Measurements from ENCODE around the gene NEDD4L.

The NEDD4L gene

DNA sequence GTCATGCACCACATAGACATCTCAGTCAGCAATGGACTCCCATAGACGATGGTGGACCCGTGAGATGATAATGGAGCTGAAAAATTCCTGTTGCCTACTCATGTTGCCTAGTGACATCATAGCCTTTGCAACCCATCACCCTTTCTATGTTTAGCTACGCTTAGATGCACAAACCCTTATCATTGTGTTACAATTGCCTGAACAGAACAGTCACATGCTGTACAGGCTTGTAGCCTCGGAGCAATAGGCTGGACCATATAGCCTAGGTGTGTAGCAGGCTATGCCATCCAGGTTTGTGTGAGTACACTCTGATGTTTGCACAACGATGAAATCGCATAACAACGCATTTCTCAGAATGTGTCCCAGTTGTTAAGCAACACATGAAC, 363.2 kb downstream of the NEDD4L start:
- no peaks in the 10 kb centered on the region for H3K36me3 Mint-ChIP-seq
- no peak overlapping the region for H3K4me3 Mint-ChIP-seq
- H3K4me1 Mint-ChIP-seq = peaks cover 0 to 2% of the 10 kb centered on the region in 2 donors
- DNase-seq (no peak), ATAC-seq (replicated peaks) (no peak)
- no peaks in the 10 kb centered on the region for H3K27me3 Mint-ChIP-seq
- H3K27ac Mint-ChIP-seq = no peak overlapping the region
- H3K9me3 Mint-ChIP-seq = no peaks in the 10 kb centered on the region

DNA sequence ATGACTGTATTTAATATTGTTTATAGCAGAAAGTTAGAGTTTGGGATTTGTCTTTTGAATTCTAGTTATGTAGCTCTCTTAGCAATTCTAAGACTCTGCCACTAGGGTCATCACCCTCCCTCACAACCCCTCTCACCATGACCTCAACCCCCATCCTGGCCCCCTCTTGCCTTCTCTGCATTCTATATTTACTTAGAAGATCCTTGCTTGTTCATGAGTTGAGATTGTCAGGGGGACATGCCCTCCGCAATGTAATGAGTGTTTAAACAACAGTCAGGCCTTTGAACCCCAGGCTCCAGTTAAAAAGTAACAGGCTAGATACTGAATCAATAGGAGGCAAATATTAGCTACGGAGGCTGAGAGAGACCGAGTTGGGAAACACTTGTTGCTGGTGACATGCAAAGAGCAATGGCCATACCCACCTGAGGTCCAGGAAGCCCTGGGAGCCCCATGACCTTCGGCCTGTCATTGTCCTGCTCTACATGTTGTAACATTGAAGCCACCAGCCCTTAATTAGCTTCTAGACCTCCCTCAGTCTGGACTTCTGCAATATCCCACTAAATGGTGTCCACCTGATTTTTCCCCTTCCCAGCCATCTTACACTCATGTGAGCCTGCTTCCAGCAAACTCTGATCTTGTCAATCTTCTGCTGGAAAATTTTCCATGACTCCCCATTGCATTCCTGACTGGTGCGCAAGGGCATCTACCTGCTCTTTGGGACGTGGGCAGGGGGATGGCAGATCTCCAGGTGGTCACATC, 363.8 kb downstream of the NEDD4L start:
- Mint-ChIP-seq H3K9me3 (no peaks in the 10 kb centered on the region), H3K36me3 (no peaks in the 10 kb centered on the region), H3K27me3 (no peaks in the 10 kb centered on the region), H3K4me3 (no peak overlapping the region), H3K4me1 (peaks cover 0 to 2% of the 10 kb centered on the region in 2 donors), H3K27ac (no peak overlapping the region)
- ATAC-seq (replicated peaks) (no peak), DNase-seq (no peak)

GRCh38 chr18:58408665-58409064, 364.6 kb downstream of the NEDD4L start:
- H3K9me3 Mint-ChIP-seq = no peaks in the 10 kb centered on the region
- DNase-seq (no peak), ATAC-seq (replicated peaks) (no peak)
- no peak overlapping the region for H3K4me3 Mint-ChIP-seq
- no peaks in the 10 kb centered on the region for H3K27me3 Mint-ChIP-seq
- H3K27ac Mint-ChIP-seq = no peak overlapping the region
- H3K4me1 Mint-ChIP-seq = no peaks in the 10 kb centered on the region
- no peaks in the 10 kb centered on the region for H3K36me3 Mint-ChIP-seq

GRCh38 chr18:58409802-58410445, 365.9 kb downstream of the NEDD4L start:
- H3K27me3 Mint-ChIP-seq = no peaks in the 10 kb centered on the region
- H3K9me3 Mint-ChIP-seq = no peaks in the 10 kb centered on the region
- no peak overlapping the region for H3K4me3 Mint-ChIP-seq
- no peaks in the 10 kb centered on the region for H3K4me1 Mint-ChIP-seq
- DNase-seq (no peak), ATAC-seq (replicated peaks) (no peak)
- H3K27ac Mint-ChIP-seq = no peak overlapping the region
- H3K36me3 Mint-ChIP-seq = no peaks in the 10 kb centered on the region

DNA sequence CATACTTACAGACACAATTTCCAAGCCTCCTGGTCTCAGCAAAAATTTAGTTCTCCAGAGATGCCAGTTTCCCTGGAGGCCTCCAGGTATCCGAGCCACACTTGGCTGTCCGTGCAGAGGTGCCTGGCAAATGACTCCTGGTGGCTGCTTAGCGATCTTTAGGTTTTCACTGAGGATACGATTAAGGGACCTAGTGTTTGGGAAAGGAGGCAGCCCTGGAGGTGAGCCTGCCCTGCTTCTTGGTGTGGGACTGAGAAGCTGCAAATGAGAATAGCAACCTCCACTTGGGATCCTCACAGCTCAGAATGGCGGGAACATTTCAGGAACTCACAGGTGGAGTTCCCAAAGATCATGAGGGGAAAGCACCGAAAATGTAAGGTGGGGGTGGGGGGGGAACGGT, 367.3 kb downstream of the NEDD4L start:
- no peak overlapping the region for H3K4me3 Mint-ChIP-seq
- DNase-seq (no peak), ATAC-seq (replicated peaks) (no peak)
- H3K36me3 Mint-ChIP-seq = no peaks in the 10 kb centered on the region
- H3K4me1 Mint-ChIP-seq = no peaks in the 10 kb centered on the region
- no peaks in the 10 kb centered on the region for H3K27me3 Mint-ChIP-seq
- H3K9me3 Mint-ChIP-seq = no peaks in the 10 kb centered on the region
- H3K27ac Mint-ChIP-seq = no peak overlapping the region

- no peak overlapping the region for H3K27ac Mint-ChIP-seq
- no peaks in the 10 kb centered on the region for H3K36me3 Mint-ChIP-seq
- H3K4me1 Mint-ChIP-seq = no peaks in the 10 kb centered on the region
- no peak for ATAC-seq (replicated peaks)
- H3K9me3 Mint-ChIP-seq = no peaks in the 10 kb centered on the region
- no peak for DNase-seq
- H3K27me3 Mint-ChIP-seq = no peaks in the 10 kb centered on the region
- H3K4me3 Mint-ChIP-seq = no peak overlapping the region
Measured at GRCh38 chr18:58412844-58413666, 369.0 kb downstream of the NEDD4L start.

GRCh38 chr18:58413667-58414628, 369.9 kb downstream of the NEDD4L start:
- Mint-ChIP-seq H3K27me3 (no peaks in the 10 kb centered on the region), H3K4me1 (no peaks in the 10 kb centered on the region), H3K9me3 (no peaks in the 10 kb centered on the region), H3K27ac (no peak overlapping the region), H3K4me3 (no peak overlapping the region), H3K36me3 (no peaks in the 10 kb centered on the region)
- no peak for ATAC-seq (replicated peaks)
- no peak for DNase-seq

DNA sequence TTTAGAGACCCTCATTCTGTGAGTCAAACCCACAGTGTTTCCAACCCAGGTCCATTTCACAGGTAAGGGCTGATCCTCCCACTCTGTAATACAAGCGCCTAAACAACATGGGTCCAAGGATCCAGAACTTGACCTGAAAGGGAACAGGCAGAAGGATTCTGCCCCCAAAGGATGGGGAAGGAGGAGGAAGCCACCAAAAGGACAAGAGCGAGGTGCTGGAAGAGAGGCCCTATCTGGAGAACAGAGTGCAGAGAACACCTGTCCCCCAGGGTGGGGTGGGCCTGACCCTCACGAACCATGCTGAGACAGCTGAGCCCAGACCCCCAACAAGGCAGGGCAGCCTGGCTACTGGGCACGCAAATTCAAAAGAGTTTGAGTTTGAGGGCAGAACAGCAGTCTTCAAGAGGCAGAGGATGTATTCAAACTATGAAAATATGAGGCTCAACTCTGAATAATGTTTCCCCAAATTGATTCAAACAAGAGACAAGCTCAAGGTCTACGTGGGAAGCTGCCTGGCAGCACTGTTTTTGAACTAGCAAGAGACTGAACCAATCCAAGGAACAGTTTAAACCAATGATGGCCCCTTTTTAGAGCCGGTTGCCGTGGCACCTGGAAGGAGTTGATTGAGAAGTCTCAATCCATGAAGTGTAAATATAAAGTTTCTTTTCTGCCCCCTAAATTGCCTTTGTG, 372.1 kb downstream of the NEDD4L start:
- no peak for DNase-seq
- no peak for ATAC-seq (replicated peaks)

GRCh38 chr18:58416704-58417683, 373.0 kb downstream of the NEDD4L start:
- no peak for DNase-seq
- no peak overlapping the region for H3K27ac Mint-ChIP-seq
- H3K27me3 Mint-ChIP-seq = peaks cover 0 to 5% of the 10 kb centered on the region in 2 donors
- ATAC-seq (replicated peaks) = no peak
- no peaks in the 10 kb centered on the region for H3K4me1 Mint-ChIP-seq
- H3K36me3 Mint-ChIP-seq = no peaks in the 10 kb centered on the region
- H3K9me3 Mint-ChIP-seq = peaks cover 8 to 9% of the 10 kb centered on the region in 2 donors
- no peak overlapping the region for H3K4me3 Mint-ChIP-seq

More for the DNA sequence above, 372.1 kb downstream of the NEDD4L start:
- H3K4me1 Mint-ChIP-seq = no peaks in the 10 kb centered on the region
- H3K9me3 Mint-ChIP-seq = peaks cover 8 to 9% of the 10 kb centered on the region in 2 donors
- no peak overlapping the region for H3K27ac Mint-ChIP-seq
- no peaks in the 10 kb centered on the region for H3K36me3 Mint-ChIP-seq
- H3K4me3 Mint-ChIP-seq = no peak overlapping the region
- peaks cover 0 to 5% of the 10 kb centered on the region in 2 donors for H3K27me3 Mint-ChIP-seq

GRCh38 chr18:58417752-58418151, 373.7 kb downstream of the NEDD4L start:
- H3K27ac Mint-ChIP-seq = no peak overlapping the region
- H3K4me3 Mint-ChIP-seq = no peak overlapping the region
- peaks cover 8 to 9% of the 10 kb centered on the region in 2 donors for H3K9me3 Mint-ChIP-seq
- DNase-seq (no peak), ATAC-seq (replicated peaks) (no peak)
- no peaks in the 10 kb centered on the region for H3K36me3 Mint-ChIP-seq
- H3K4me1 Mint-ChIP-seq = no peaks in the 10 kb centered on the region
- H3K27me3 Mint-ChIP-seq = peaks cover 0 to 5% of the 10 kb centered on the region in 2 donors

GRCh38 chr18:58418361-58418760, 374.3 kb downstream of the NEDD4L start:
- ATAC-seq (replicated peaks) (no peak), DNase-seq (no peak)
- peaks cover 8 to 9% of the 10 kb centered on the region in 2 donors for H3K9me3 Mint-ChIP-seq

GRCh38 chr18:58419587-58420199, 375.7 kb downstream of the NEDD4L start:
- Mint-ChIP-seq H3K27me3 (peaks cover 0 to 8% of the 10 kb centered on the region in 2 donors), H3K27ac (no peak overlapping the region), H3K9me3 (peaks cover 8 to 9% of the 10 kb centered on the region in 2 donors), H3K4me3 (no peak overlapping the region), H3K4me1 (no peaks in the 10 kb centered on the region), H3K36me3 (no peaks in the 10 kb centered on the region)
- DNase-seq (no peak), ATAC-seq (replicated peaks) (no peak)

More at GRCh38 chr18:58418361-58418760, 374.3 kb downstream of the NEDD4L start:
- no peak overlapping the region for H3K27ac Mint-ChIP-seq
- H3K4me1 Mint-ChIP-seq = no peaks in the 10 kb centered on the region
- no peaks in the 10 kb centered on the region for H3K36me3 Mint-ChIP-seq
- peaks cover 0 to 8% of the 10 kb centered on the region in 2 donors for H3K27me3 Mint-ChIP-seq
- H3K4me3 Mint-ChIP-seq = no peak overlapping the region

All from stimulated activated naive B cell treated with anti-CD40 and anti-IgM and Interleukin-4, amounts not matched to agents 10 μg/mL and 1 μg/mL and 100 μg/mL, for 72 hours (primary cell).